OCI-LY3 (cell line): ENCODE results near the gene PC.

Experiments
- EZH2phosphoT487 ChIP-seq: fragments of 200-600 bp; shearing (Covaris generic); IDR thresholded peaks from 2 replicates; pipeline ENCODE4 v1.6.1; 2018; ENCODE audit warnings: antibody characterized with exemption, mixed run types, low read depth
- TF ChIP-seq, protein P1 (sequence below): fragments of 200-600, 300-600 bp; sonication (generic); IDR thresholded peaks from 2 replicates; pipeline ENCODE4 v1.5.1; 2014; ENCODE audit warnings: antibody characterized with exemption, low read length, low read depth

DNA sequence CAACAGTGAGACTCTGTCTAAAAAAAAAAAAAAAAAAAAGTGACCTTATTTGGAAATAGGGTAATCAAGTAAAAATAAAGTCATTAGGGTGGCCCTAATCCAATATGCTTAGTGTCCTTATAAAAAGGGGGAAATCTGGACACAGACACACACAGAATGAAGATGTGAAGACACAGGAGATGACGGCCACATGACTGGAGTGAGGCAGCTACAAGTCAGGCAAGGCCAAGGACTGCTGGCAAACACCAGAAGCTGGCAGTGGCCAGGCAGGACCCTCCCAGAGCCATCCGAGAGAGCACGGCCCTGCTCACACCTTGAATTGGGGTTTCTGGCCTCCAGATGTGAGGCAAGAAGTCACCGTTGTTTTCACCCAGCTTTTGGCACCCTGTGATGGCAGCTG lies 72.7 kb downstream of the PC start:
- TF ChIP-seq, protein P1, sequence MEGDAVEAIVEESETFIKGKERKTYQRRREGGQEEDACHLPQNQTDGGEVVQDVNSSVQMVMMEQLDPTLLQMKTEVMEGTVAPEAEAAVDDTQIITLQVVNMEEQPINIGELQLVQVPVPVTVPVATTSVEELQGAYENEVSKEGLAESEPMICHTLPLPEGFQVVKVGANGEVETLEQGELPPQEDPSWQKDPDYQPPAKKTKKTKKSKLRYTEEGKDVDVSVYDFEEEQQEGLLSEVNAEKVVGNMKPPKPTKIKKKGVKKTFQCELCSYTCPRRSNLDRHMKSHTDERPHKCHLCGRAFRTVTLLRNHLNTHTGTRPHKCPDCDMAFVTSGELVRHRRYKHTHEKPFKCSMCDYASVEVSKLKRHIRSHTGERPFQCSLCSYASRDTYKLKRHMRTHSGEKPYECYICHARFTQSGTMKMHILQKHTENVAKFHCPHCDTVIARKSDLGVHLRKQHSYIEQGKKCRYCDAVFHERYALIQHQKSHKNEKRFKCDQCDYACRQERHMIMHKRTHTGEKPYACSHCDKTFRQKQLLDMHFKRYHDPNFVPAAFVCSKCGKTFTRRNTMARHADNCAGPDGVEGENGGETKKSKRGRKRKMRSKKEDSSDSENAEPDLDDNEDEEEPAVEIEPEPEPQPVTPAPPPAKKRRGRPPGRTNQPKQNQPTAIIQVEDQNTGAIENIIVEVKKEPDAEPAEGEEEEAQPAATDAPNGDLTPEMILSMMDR, result no peak
- no peak for TF ChIP-seq EZH2phosphoT487
